ENCODE data around the gene ELOB. TPM values are rescaled to one million over a fixed set of nuclear protein-coding genes. Genes with fewer than 3 reads are reported as not detected.

ELOB gene
- polyA plus RNA-seq, 3 donors, result 199 to 241 (median 210) TPM

GRCh38 chr16:2811703-2812471 is 34.8 kb upstream of the ELOB start:
- no peak for DNase-seq (ENCODE audit: low read depth in 3 of 3, low spot score in 2 of 3)

- DNase-seq (ENCODE audit: low read depth in 3 of 3, low spot score in 2 of 3), result no peak
Measured at GRCh38 chr16:2810651-2811050, 33.6 kb upstream of the ELOB start.

GRCh38 chr16:2809149-2809760 is 32.2 kb upstream of the ELOB start:
- DNase-seq (ENCODE audit: low read depth in 3 of 3, low spot score in 2 of 3), result no peak

GRCh38 chr16:2808181-2808580 is 31.1 kb upstream of the ELOB start:
- DNase-seq (ENCODE audit: low read depth in 3 of 3, low spot score in 2 of 3), result no peak

- DNase-seq (ENCODE audit: low read depth in 3 of 3, low spot score in 2 of 3), result no peak
Measured at GRCh38 chr16:2806286-2806685, 29.2 kb upstream of the ELOB start.

- DNase-seq (ENCODE audit: low read depth in 3 of 3, low spot score in 2 of 3), result no peak
Measured at GRCh38 chr16:2804728-2805127, 27.6 kb upstream of the ELOB start.

- no peak for DNase-seq (ENCODE audit: low read depth in 3 of 3, low spot score in 2 of 3)
Measured at GRCh38 chr16:2803545-2804195, 26.6 kb upstream of the ELOB start.

GRCh38 chr16:2799859-2800226 is 22.8 kb upstream of the ELOB start:
- no peak for DNase-seq (ENCODE audit: low read depth in 3 of 3, low spot score in 2 of 3)

GRCh38 chr16:2799205-2799858 is 22.3 kb upstream of the ELOB start:
- DNase-seq (ENCODE audit: low read depth in 3 of 3, low spot score in 2 of 3), result no peak

GRCh38 chr16:2798723-2799204 is 21.7 kb upstream of the ELOB start:
- DNase-seq (ENCODE audit: low read depth in 3 of 3, low spot score in 2 of 3), result no peak

- DNase-seq (ENCODE audit: low read depth in 3 of 3, low spot score in 2 of 3), result no peak
Measured at GRCh38 chr16:2795395-2796143, 18.5 kb upstream of the ELOB start.

GRCh38 chr16:2792940-2793339 is 15.9 kb upstream of the ELOB start:
- DNase-seq (ENCODE audit: low read depth in 3 of 3, low spot score in 2 of 3), result no peak

GRCh38 chr16:2791174-2791573 is 14.1 kb upstream of the ELOB start:
- DNase-seq (ENCODE audit: low read depth in 3 of 3, low spot score in 2 of 3), result no peak

- DNase-seq (ENCODE audit: low read depth in 3 of 3, low spot score in 2 of 3), result no peak
Measured at GRCh38 chr16:2790631-2791030, 13.6 kb upstream of the ELOB start.

GRCh38 chr16:2787961-2788360 is 10.9 kb upstream of the ELOB start:
- no peak for DNase-seq (ENCODE audit: low read depth in 3 of 3, low spot score in 2 of 3)

GRCh38 chr16:2787406-2787805 is 10.3 kb upstream of the ELOB start, which contains the start of gene PRSS33:
Gene PRSS33, minus strand, starts transcription at chr16:2787560. Its CDS starts 1,013 bp downstream, at chr16:2786547.
- no peak for DNase-seq (ENCODE audit: low read depth in 3 of 3, low spot score in 2 of 3)

- DNase-seq (ENCODE audit: low read depth in 3 of 3, low spot score in 2 of 3), result no peak
Measured at GRCh38 chr16:2786826-2787151, 9.7 kb upstream of the ELOB start.

GRCh38 chr16:2786061-2786825 is 9.2 kb upstream of the ELOB start:
- no peak for DNase-seq (ENCODE audit: low read depth in 3 of 3, low spot score in 2 of 3)

- no peak for DNase-seq (ENCODE audit: low read depth in 3 of 3, low spot score in 2 of 3)
Measured at GRCh38 chr16:2785101-2785991, 8.3 kb upstream of the ELOB start.
